B cell (primary cell): ENCODE data around the gene ABCB1. TPM values are rescaled to one million over a fixed set of nuclear protein-coding genes. Genes with fewer than 3 reads are reported as not detected.

Source experiments
- ATAC-seq: fragments of 200-7000 bp; cut with Tn5 transposase; one replicate; pipeline ENCODE4 v1.10.0; 2021; ENCODE audit warnings: low read depth, mild to moderate bottlenecking, moderate number of reproducible peaks, moderate library complexity
- CTCF ChIA-PET: fragments of 350-600 bp; sonication (Branson Sonifier 250); formaldehyde crosslinking; loops from one replicate; lab custom pipeline; 2021; ENCODE audit warnings: antibody characterized with exemption, inconsistent platforms; lab: Charles Lee
- POLR2A ChIA-PET: fragments of 350-600 bp; sonication (Branson Sonifier 250); formaldehyde crosslinking; loops from one replicate; lab custom pipeline; 2021; ENCODE audit warnings: antibody characterized with exemption; lab: Charles Lee
- DNase-seq: peaks from one replicate; pipeline ENCODE4 v3.0.0; 2013
- H2AFZ ChIP-seq: 2 replicates; pipeline ENCODE4 v1.6.1; 2012; ENCODE audit warnings: mild to moderate bottlenecking, low read depth, low read length; ENCODE audit not compliant: insufficient read depth, poor library complexity, severe bottlenecking
- H3K27ac ChIP-seq, 2 donors: 1 replicate in 1 of 2; 2 replicates in 1 of 2; pipeline ENCODE4 v1.5.1; 2012 to 2013; ENCODE audit warnings: low read length in 2 of 2, mild to moderate bottlenecking in 2 of 2, moderate library complexity in 1 of 2
- H3K27me3 ChIP-seq, 4 experiments: fragments of 200-600 bp in 1 of 4; sonication (generic) in 1 of 4; replicated peaks in 1 of 4; 1 replicate in 2 of 4; 2 replicates in 2 of 4; pipeline versions ENCODE4 v1.6.1 to v1.7.0; 2013 to 2016; ENCODE audit warnings: low read length in 3 of 4, mild to moderate bottlenecking in 2 of 4, mixed read lengths in 1 of 4, moderate library complexity in 1 of 4; ENCODE audit not compliant: insufficient read depth in 4 of 4, control insufficient read depth in 3 of 4; ENCODE audit errors: control extremely low read depth in 1 of 4
- H3K36me3 ChIP-seq, 2 experiments: replicated peaks in 1 of 2; 1 replicate in 1 of 2; 2 replicates in 1 of 2; pipeline versions ENCODE4 v1.6.1 to v1.7.1; 2013; ENCODE audit warnings: low read length in 1 of 2; ENCODE audit not compliant: insufficient read depth in 2 of 2, control insufficient read depth in 1 of 2; ENCODE audit errors: control extremely low read depth in 1 of 2, extremely low read depth in 1 of 2
- H3K4me1 ChIP-seq, 2 donors: fragments of 200-600 bp in 1 of 2; sonication (generic) in 1 of 2; 1 replicate in 1 of 2; 2 replicates in 1 of 2; pipeline versions ENCODE4 v1.5.1 to v1.6.1; 2013 to 2017; ENCODE audit warnings: low read length in 2 of 2; ENCODE audit not compliant: control insufficient read depth in 2 of 2, insufficient read depth in 2 of 2
- H3K4me2 ChIP-seq: replicated peaks from 2 replicates; pipeline ENCODE3; 2012; ENCODE audit warnings: mild to moderate bottlenecking, low read depth, low read length; ENCODE audit not compliant: poor library complexity, severe bottlenecking
- H3K4me3 ChIP-seq, 5 experiments: fragments of 200-600 bp in 1 of 5; sonication (generic) in 1 of 5; 1 replicate in 3 of 5; 2 replicates in 2 of 5; pipeline versions ENCODE4 v1.5.1 to v1.7.0; 2011 to 2016; ENCODE audit warnings: low read length in 4 of 5, mild to moderate bottlenecking in 4 of 5, low read depth in 2 of 5, control low read depth in 1 of 5, moderate library complexity in 1 of 5; ENCODE audit not compliant: insufficient read depth in 1 of 5; ENCODE audit errors: control extremely low read depth in 1 of 5, extremely low read depth in 1 of 5
- H3K79me2 ChIP-seq: fragments of 200-600 bp; sonication (generic); one replicate; pipeline ENCODE4 v1.6.0; 2016; ENCODE audit warnings: low read length; ENCODE audit not compliant: control insufficient read depth, insufficient read depth
- H3K9ac ChIP-seq: fragments of 200-600 bp; sonication (generic); 2 replicates; pipeline ENCODE4 v1.6.1; 2017; ENCODE audit warnings: mild to moderate bottlenecking, low read length, moderate library complexity
- H3K9me3 ChIP-seq, 3 donors: one replicate each; pipeline versions ENCODE4 v1.6.1 to v1.7.1; 2013; ENCODE audit warnings: low read length in 2 of 3; ENCODE audit not compliant: control insufficient read depth in 2 of 3, insufficient read depth in 1 of 3; ENCODE audit errors: control extremely low read depth in 1 of 3
- H4K20me1 ChIP-seq: 2 replicates; pipeline ENCODE4 v1.6.0; 2012; ENCODE audit warnings: mild to moderate bottlenecking, low read length; ENCODE audit not compliant: insufficient read depth, control insufficient read depth, poor library complexity, severe bottlenecking
- H3K27ac Mint-ChIP-seq: one replicate; pipeline ENCODE4 v1.8.0; 2021; ENCODE audit warnings: mixed read lengths
- H3K27me3 Mint-ChIP-seq: one replicate; pipeline ENCODE4 v1.8.0; 2021; ENCODE audit warnings: mixed read lengths
- H3K4me1 Mint-ChIP-seq: one replicate; pipeline ENCODE4 v1.8.0; 2021; ENCODE audit warnings: mixed read lengths
- H3K4me3 Mint-ChIP-seq: one replicate; pipeline ENCODE4 v1.8.0; 2021; ENCODE audit warnings: mixed read lengths
- H3K9me3 Mint-ChIP-seq: one replicate; pipeline ENCODE4 v1.8.0; 2022; ENCODE audit warnings: mixed read lengths; ENCODE audit not compliant: insufficient read depth
- CTCF ChIP-seq: fragments of 200-600 bp; IDR thresholded peaks from one replicate; pipeline ENCODE4 v1.8.0; 2022; ENCODE audit warnings: antibody characterized with exemption, mild to moderate bottlenecking
- EZH2 ChIP-seq: IDR thresholded peaks from 2 replicates; pipeline ENCODE4 v1.6.1; 2012; ENCODE audit warnings: borderline replicate concordance, low read depth, mild to moderate bottlenecking, moderate library complexity, low read length; ENCODE audit not compliant: insufficient read depth, poor library complexity, severe bottlenecking
- WGBS: methylation state at CpG from one replicate; pipeline ENCODE4 v1.1.5; 2013; ENCODE audit warnings: missing lambda C conversion rate; ENCODE audit not compliant: insufficient coverage; 5-methylcytosine and 5-hydroxymethylcytosine counted together
- intact Hi-C: fragments of 100-400 bp; cut with micrococcal nuclease; formaldehyde crosslinking; loops from one replicate; pipeline ENCODE4 v1.10.0; 2022
- polyA plus RNA-seq: library from polyadenylated mRNA; depleted of rRNA; stranded (reverse); fragments of >200 nt; gene quantifications from 2 replicates; pipeline ENCODE4 v1.2.3, GENCODE V29; 2012
- total RNA-seq, 2 donors: library from RNA; stranded (reverse); fragments of 120-200 nt in 1 of 2; gene quantifications; 1 replicate in 1 of 2; 2 replicates in 1 of 2; pipeline versions ENCODE4 v1.2.3 to v1.2.4, GENCODE V29; 2013 to 2022

Gene ABCB1
- total and polyA plus RNA-seq, 2 donors (not counting 1 experiment from before 2014, with no cell fraction given), result 8.5 to 21.7 TPM

GRCh38 chr7:87580636-87581035, 20.0 kb downstream of the ABCB1 start:
- H3K4me1 ChIP-seq, result no peaks in the 10 kb centered on the region
- ChIA-PET CTCF (interaction anchor here (0.7 kb wide), 1 partner anchor 14 kb away, joined by 3 read pairs; no protein-coding TSS in a partner anchor), POLR2A (no interaction called here)
- H3K27me3 ChIP-seq, result no peaks in the 10 kb centered on the region
- H3K79me2 ChIP-seq, result no peaks in the 10 kb centered on the region
- no peak for DNase-seq
- no peak overlapping the region for H3K9ac ChIP-seq
- H3K9me3 Mint-ChIP-seq, result no peaks in the 10 kb centered on the region
- no peak for ATAC-seq
- no peak for TF ChIP-seq CTCF
- TF ChIP-seq EZH2, result no peak
- no peak overlapping the region for H3K4me2 ChIP-seq
- WGBS, result no CpG with 5 or more reads among the region's 1 CpG
- H3K27ac Mint-ChIP-seq, result no peak overlapping the region
- intact Hi-C loops, result no loop called here
- no peak overlapping the region for H3K4me3 ChIP-seq
- no peak overlapping the region for H3K4me3 Mint-ChIP-seq
- H3K4me1 Mint-ChIP-seq, result no peaks in the 10 kb centered on the region
- no peak overlapping the region for H3K27ac ChIP-seq
- peaks cover 0 to 10% of the 10 kb centered on the region in 2 experiments for H3K36me3 ChIP-seq
- H4K20me1 ChIP-seq, result no peaks in the 10 kb centered on the region
- H3K9me3 ChIP-seq, result no peaks in the 10 kb centered on the region
- H2AFZ ChIP-seq, result no peak overlapping the region
- peaks cover 5% of the 10 kb centered on the region for H3K27me3 Mint-ChIP-seq

DNA sequence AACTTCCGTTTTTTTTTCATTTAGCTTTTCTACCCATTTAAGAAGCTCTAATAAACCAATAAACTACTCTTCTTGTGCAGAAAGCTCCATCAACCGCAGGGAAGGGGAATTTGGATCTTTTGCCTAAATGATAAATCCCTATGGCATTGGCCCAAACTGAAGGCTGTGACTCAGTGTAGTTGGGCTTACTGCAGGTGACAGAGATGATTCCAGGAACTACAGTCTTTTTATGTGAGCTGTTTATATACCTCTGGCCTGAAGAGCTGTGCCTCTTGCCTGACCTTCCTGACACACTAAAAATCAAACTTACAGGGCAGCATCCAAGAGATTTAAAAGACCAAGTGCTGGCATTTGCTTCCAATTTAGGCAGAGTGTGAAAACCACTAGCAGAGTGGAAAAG, 25.2 kb downstream of the ABCB1 start:
- Mint-ChIP-seq H3K27ac (no peak overlapping the region), H3K27me3 (no peaks in the 10 kb centered on the region), H3K9me3 (peaks cover 2% of the 10 kb centered on the region), H3K4me1 (no peaks in the 10 kb centered on the region), H3K4me3 (no peak overlapping the region)
- intact Hi-C loops, result no loop called here
- Histone ChIP-seq H3K79me2 (no peaks in the 10 kb centered on the region), H3K4me2 (no peak overlapping the region), H2AFZ (no peak overlapping the region), H3K9ac (no peak overlapping the region), H3K4me3 (no peak overlapping the region), H3K27me3 (no peaks in the 10 kb centered on the region), H3K27ac (no peak overlapping the region), H3K36me3 (no peaks in the 10 kb centered on the region), H3K4me1 (no peaks in the 10 kb centered on the region), H4K20me1 (no peaks in the 10 kb centered on the region), H3K9me3 (no peaks in the 10 kb centered on the region)
- ATAC-seq, result no peak
- ChIA-PET CTCF (interaction anchor here (1.1 kb wide), 1 partner anchor 11 kb away, joined by 4 read pairs; no protein-coding TSS in a partner anchor), POLR2A (no interaction called here)
- no peak for DNase-seq
- TF ChIP-seq CTCF (no peak), EZH2 (no peak)
- WGBS, result no CpG with 5 or more reads among the region's 2 CpGs
